Measurements from ENCODE around the gene NBEA.

Gene NBEA

GRCh38 chr13:35684432-35684831 is 742.4 kb downstream of the NBEA start:
- DNase-seq (ENCODE audit: low read depth in 2 of 2), result no peak
- TF ChIP-seq, protein P1, sequence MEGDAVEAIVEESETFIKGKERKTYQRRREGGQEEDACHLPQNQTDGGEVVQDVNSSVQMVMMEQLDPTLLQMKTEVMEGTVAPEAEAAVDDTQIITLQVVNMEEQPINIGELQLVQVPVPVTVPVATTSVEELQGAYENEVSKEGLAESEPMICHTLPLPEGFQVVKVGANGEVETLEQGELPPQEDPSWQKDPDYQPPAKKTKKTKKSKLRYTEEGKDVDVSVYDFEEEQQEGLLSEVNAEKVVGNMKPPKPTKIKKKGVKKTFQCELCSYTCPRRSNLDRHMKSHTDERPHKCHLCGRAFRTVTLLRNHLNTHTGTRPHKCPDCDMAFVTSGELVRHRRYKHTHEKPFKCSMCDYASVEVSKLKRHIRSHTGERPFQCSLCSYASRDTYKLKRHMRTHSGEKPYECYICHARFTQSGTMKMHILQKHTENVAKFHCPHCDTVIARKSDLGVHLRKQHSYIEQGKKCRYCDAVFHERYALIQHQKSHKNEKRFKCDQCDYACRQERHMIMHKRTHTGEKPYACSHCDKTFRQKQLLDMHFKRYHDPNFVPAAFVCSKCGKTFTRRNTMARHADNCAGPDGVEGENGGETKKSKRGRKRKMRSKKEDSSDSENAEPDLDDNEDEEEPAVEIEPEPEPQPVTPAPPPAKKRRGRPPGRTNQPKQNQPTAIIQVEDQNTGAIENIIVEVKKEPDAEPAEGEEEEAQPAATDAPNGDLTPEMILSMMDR (IDR thresholded peaks at IDR 0.05; ENCODE audit: low read depth, low read length), result no peak
- H3K4me3 ChIP-seq (replicated peaks in 1 of 2; ENCODE audit: low read depth in 2 of 2, low read length in 2 of 2), result no peak overlapping the region

DNA sequence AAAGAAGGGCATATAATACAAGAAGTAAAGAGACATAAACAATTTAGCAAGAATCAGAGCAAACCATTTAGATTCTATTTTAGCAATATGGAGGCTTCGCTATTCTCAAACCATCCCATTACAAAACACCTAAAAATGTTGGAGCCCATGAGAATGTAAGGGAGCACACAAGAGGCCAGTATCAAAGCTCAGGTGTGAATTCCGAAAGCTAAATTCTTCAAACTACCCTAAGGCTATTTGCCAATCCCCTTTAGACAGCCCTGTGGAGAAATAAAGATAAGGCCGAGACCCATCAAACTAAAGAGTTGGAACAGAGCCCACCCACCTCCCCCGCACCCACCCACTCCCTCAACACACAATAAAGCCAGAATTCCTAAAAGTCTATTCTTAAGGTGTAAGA is 745.3 kb downstream of the NBEA start:
- H3K4me3 ChIP-seq (replicated peaks in 1 of 2; ENCODE audit: low read depth in 2 of 2, low read length in 2 of 2), result no peak overlapping the region
- no peak for DNase-seq (ENCODE audit: low read depth in 2 of 2)
- TF ChIP-seq, protein P1 (IDR thresholded peaks at IDR 0.05; ENCODE audit: low read depth, low read length), result no peak

GRCh38 chr13:35690581-35691207 is 748.6 kb downstream of the NBEA start:
- H3K4me3 ChIP-seq (replicated peaks in 1 of 2; ENCODE audit: low read depth in 2 of 2, low read length in 2 of 2), result no peak overlapping the region
- TF ChIP-seq, protein P1 (IDR thresholded peaks at IDR 0.05; ENCODE audit: low read depth, low read length), result no peak
- peak; percentile 32 to 39 for DNase-seq (ENCODE audit: low read depth in 2 of 2)

GRCh38 chr13:35693134-35693784 is 751.2 kb downstream of the NBEA start:
- TF ChIP-seq, protein P1 (IDR thresholded peaks at IDR 0.05; ENCODE audit: low read depth, low read length), result no peak
- DNase-seq (ENCODE audit: low read depth in 2 of 2), result no peak
- no peak overlapping the region for H3K4me3 ChIP-seq (replicated peaks in 1 of 2; ENCODE audit: low read depth in 2 of 2, low read length in 2 of 2)

DNA sequence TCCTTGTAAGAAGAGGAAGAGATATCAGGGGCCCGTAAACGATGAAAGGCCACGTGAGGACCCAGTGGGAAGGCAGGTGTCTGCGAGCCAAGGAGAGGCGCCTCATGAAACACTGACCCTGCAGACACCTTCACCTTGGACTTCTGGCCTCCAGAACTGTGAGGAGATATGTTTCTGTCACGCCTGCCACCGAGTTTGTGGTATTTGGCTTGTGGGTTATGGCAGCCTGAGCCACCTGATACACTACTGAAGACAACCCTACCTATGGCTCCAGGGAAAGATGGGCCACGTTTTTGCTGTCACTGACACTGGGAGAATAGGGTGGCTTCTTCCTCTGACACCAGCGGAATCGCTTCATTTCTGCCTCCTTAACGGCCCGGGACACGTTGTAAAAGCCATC is 752.0 kb downstream of the NBEA start:
- no peak overlapping the region for H3K4me3 ChIP-seq (replicated peaks in 1 of 2; ENCODE audit: low read depth in 2 of 2, low read length in 2 of 2)
- DNase-seq (ENCODE audit: low read depth in 2 of 2), result no peak
- TF ChIP-seq, protein P1 (IDR thresholded peaks at IDR 0.05; ENCODE audit: low read depth, low read length), result no peak

GRCh38 chr13:35694549-35695447 is 752.7 kb downstream of the NBEA start:
- no peak for DNase-seq (ENCODE audit: low read depth in 2 of 2)
- H3K4me3 ChIP-seq (replicated peaks in 1 of 2; ENCODE audit: low read depth in 2 of 2, low read length in 2 of 2), result no peak overlapping the region
- TF ChIP-seq, protein P1 (IDR thresholded peaks at IDR 0.05; ENCODE audit: low read depth, low read length), result no peak

Data from cardiac fibroblast (primary cell).